GM10266 (cell line): ENCODE data around the gene SPACA4.

Experiments used
- DNase-seq: peaks from one replicate; pipeline ENCODE4 v3.0.0; 2012; ENCODE audit errors: extremely low spot score
- TF ChIP-seq, protein P1 (sequence below): IDR thresholded peaks from 2 replicates; pipeline ENCODE4 v1.5.1; 2012; ENCODE audit warnings: mild to moderate bottlenecking, low read depth; ENCODE audit not compliant: control insufficient read depth, insufficient read depth; ENCODE audit errors: missing control alignments

SPACA4 gene

DNA sequence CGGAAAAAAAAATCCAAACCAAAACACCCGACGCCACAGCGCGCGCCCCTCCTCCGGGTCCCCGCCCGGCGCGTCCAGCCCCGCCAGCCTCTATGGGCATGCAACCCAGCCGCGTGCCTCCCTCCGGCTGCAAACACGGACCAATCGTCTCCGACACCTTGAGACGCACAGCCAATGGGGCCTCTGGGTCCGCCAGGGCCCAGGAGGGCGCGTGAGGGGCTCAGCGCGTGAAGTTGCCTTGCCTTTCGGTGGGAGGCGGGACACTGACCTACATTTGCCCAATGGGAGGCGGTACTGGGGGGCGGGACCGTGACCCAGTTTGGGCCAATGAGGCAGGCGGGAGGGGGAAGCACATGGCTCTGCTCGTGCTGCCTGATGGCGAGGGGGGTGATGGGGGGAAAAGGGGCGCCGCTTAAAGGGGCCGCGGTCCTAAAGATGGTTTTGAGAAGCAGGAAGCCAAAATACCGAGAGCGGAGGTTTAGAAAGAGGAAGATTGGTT is 31.0 kb downstream of the SPACA4 start:
- peak; percentile 96 for DNase-seq
- TF ChIP-seq, protein P1, sequence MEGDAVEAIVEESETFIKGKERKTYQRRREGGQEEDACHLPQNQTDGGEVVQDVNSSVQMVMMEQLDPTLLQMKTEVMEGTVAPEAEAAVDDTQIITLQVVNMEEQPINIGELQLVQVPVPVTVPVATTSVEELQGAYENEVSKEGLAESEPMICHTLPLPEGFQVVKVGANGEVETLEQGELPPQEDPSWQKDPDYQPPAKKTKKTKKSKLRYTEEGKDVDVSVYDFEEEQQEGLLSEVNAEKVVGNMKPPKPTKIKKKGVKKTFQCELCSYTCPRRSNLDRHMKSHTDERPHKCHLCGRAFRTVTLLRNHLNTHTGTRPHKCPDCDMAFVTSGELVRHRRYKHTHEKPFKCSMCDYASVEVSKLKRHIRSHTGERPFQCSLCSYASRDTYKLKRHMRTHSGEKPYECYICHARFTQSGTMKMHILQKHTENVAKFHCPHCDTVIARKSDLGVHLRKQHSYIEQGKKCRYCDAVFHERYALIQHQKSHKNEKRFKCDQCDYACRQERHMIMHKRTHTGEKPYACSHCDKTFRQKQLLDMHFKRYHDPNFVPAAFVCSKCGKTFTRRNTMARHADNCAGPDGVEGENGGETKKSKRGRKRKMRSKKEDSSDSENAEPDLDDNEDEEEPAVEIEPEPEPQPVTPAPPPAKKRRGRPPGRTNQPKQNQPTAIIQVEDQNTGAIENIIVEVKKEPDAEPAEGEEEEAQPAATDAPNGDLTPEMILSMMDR: no peak

DNA sequence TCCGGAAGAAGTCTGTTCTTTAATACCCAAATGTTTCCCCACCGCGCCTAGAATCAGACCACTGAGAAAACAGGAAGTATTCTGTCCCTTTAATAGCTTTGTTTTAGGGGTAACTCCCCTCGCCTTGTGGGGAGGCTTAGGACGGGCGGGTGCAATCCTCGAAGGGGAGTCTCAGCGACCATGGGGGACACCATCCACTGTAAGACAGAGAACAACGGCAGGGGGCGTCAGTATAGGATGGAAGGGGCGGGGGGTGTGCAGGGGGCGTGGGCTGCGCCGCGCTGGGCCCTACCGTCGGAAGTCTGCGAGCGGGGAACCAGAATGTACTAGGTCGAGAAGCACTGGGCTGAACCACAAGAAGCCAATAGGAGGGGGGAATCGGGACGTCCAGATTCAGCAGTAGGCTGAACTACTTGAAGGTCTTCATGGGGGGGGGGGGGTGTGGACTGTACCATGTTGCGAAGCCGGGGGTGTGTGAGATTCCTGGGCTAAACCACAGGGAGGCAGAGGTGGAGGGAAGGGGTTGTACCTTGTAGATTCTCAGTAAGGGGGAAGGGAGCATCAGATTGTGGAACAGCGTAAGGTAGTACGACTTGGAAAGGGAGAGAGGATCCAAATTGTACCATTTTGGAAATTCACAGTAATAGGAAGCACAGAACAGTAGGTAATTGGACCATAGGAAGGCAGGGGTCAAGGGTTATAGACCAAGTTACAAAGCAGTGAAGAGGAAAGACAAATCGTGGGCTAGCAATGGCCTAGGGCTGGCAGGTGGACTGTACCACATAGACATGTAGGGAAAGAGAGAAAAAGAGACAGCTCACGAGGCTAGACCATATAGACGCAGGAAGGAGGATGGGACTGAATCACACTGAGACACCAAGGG is 31.6 kb downstream of the SPACA4 start:
- TF ChIP-seq, protein P1: peak; percentile 13
- DNase-seq: peak; percentile 86

DNA sequence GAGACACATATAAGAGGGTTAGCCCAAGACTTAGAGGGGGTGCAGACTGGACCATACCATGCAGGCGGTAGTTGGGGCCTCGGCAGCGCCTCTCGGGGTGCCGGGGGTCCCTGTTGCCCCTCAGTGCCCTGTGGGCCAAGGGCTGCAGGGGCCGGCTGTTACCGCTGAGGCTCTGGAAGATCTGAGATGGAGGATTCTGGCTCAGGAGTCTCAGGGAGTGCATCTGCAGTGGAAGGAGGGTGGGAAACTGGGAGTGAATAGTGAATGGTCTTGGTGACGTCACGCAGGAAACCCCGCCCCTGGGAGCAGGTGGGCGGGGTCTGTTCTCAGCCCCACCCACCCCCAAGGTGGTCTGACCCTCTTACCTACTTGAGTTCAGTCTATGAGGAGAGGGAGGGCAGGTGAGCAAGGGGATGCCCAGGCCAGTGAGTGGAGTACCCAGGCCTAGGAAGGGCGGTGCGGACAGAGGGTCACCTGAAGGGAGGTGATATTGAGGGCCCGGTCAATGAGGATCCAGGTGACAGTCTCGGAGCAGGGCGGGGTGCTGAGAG is 32.4 kb downstream of the SPACA4 start:
- DNase-seq: no peak
- TF ChIP-seq, protein P1: no peak

DNA sequence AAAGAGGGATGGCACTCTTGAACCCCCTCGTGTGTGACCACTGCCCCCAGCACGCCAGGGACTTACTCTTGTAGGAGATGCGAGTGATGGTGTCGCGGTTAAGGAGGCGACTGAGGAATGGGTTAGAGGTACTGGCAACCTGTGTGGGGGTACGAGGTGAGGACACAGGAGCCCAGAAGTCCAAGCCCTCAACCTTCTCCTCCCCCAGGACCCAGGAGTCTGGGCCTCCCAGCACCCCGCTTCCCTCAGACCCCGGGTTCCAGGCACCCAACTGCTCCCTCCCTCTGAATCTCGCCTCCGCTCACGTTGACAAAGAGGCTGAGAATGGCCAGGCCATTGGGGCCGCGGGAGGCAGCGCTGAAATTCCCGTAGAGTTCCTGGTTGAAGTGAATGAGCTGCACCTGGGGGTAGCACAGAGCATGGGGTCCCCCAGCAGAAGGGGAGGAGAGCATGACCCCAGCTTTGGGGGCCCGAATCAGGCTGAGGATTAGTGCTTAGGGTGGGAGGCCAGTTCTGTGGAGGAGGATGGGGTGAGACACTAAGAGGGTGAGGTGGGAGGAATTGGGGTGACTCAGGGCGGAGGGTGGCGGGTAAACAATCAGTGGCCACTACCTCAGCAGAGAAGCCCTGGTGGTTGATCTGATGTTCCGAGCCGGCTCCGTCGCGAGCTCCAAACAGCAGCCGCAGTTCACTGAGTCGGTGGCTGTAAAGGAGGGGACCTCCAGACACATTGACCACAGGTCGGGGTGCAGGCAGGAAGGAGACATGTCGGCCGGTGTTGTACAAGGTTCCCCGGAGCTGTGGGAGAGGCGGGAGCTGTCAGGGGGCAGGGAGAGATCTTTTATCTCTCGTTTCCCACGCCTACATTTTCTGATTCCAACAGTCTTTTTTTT is 33.2 kb downstream of the SPACA4 start:
- DNase-seq: no peak
- TF ChIP-seq, protein P1: no peak

DNA sequence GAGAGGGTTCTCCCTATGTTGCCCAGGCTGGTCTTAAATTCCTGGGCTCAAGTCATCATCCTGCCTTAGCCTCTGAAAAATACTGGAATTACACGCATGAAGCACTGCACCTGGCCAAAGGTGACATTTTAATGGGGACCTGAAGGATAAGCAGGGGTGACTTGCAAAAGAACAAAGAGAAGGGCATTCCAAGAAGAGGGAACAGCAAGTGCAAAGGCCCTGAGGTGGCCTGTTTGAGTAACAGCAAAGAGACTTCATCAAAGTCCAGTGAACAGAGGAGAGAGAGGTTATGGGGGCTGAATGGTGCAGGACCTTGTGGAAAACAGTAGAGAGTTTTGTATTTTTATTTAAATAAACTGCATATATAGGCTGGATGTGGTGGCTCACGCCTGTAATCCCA is 35.3 kb downstream of the SPACA4 start:
- no peak for DNase-seq
- TF ChIP-seq, protein P1: no peak

DNA sequence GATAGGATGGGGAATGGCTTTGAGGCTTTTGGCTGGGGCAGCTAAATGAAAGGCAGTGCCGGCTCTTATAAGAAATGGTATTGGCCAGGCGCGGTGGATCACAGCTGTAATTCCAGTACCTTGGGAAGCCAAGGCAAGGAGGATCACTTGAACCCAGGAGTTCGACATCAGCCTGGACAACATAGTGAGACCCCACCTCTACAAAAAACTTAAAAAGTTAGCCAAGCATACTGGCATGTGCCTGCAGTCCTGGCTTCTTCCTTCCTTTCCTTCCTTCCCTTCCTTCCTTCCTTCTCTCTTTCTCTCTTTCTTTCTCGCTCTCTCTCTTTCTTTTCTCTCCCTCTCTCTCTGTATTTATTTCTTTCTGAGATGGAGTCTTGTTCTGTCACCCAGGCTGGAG is 36.3 kb downstream of the SPACA4 start:
- TF ChIP-seq, protein P1: no peak
- DNase-seq: no peak
